ENCODE results near the gene BCAS1.
"Not testable (repeated sequence)": the region's sequence is repeated elsewhere in the genome, so short reads cannot be mapped to it uniquely, and the experiment has no call there.

BCAS1 gene

GRCh38 chr20:54015496-54015895 is 54.9 kb downstream of the BCAS1 start:
- no peak for DNase-seq

GRCh38 chr20:54014293-54014926 is 56.0 kb downstream of the BCAS1 start:
- no peak for DNase-seq

DNA sequence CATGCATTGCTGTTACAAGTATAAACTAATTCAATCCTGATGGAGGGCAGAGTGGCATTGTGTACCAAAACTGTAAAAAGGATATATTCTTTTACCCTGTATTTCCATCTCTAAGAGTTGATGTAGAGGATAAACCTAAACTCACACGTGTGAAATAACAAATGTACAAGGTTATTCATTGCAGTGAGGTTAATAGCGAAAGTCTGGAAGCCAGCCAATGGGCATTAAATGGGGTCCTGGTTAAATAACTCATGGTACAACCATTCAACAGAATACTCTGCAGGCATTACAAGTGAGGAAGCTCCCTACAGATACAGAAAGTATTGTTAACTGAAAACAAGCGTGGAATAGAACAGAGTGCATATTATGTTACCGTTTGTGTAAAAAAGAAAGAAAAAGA is 56.9 kb downstream of the BCAS1 start:
- DNase-seq, result no peak

- DNase-seq, result no peak
Observed at GRCh38 chr20:54011346-54011745, 59.0 kb downstream of the BCAS1 start.

- DNase-seq, result not testable (repeated sequence)
Observed at GRCh38 chr20:54006216-54006615, 64.2 kb downstream of the BCAS1 start.

DNA sequence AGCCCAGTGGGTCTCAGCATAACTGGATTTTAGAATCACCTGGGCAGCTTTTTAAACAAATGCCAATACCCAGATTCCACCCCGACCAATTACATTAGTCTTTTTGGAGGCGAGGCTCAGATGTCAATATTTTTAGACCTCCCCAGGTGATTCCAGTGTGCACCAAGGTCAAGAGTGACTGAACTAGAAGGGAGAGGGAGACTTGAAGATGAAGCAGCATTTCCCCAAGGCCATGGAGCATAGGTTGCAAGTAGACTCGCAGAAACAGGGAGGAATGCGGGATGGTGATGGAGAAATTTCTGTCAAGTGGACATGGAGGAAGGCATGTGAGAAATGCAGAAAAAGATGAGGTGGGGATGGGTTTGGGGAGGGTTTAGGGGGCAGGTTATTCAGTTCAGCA is 64.9 kb downstream of the BCAS1 start:
- no peak for DNase-seq

DNA sequence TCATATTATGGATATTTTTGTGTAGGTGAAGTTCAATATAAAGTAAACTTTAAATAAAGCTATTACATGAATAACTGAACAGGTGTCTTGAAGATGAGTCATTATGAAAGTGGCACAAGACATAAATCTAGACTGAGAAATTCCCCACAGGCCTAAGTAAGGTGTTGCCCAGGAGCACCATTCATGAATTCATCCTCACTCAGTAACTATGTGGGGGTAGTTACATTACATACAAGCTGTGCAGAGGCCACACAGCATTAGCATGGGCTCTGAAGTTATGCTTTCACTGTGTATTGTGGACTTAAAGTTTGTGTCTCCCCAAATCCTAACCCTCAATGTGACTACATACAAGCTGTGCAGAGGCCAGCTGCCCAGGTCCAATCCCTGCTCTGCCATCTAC is 65.9 kb downstream of the BCAS1 start:
- DNase-seq, result no peak

GRCh38 chr20:54002741-54003140 is 67.7 kb downstream of the BCAS1 start:
- DNase-seq, result no peak

- DNase-seq, result no peak
Observed at GRCh38 chr20:54002056-54002575, 68.3 kb downstream of the BCAS1 start.

DNA sequence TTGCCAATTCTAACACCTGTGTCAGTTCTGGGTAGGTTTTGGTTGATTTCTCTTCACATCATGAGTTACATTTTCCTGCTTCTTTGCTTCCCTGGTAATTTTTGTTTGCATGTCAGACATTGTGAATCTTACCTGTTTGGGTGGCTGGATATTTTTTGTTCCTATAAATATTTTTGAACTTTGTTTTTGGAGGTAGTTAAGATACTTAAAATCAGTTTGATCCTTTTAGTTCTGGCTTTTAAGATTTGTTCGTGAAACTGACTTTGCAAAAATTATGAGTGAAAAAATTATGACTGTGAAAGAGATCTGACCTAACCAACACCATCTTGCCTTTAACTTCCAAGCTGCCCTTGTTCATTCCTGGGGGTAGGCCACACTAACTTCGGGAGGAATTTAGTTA is 69.5 kb downstream of the BCAS1 start:
- no peak for DNase-seq

DNA sequence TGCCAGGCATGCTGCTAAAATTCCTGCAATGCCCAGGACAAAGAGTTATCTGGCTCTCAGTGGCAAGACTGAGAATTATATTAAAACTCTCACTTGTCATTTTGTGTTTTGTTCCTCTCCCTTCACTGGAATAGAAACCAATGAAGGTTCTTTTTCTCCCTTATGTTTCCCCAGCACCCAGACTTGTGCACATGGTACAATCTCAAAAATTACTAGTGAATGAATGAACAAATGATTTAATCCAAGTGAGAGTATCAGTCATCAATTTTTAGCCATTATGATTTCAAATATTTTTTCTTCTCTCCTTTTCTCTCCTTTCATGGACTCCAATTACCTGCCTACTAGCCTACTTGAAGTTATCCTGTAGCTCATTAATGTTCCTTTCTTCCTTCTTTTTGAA is 70.1 kb downstream of the BCAS1 start:
- no peak for DNase-seq

DNA sequence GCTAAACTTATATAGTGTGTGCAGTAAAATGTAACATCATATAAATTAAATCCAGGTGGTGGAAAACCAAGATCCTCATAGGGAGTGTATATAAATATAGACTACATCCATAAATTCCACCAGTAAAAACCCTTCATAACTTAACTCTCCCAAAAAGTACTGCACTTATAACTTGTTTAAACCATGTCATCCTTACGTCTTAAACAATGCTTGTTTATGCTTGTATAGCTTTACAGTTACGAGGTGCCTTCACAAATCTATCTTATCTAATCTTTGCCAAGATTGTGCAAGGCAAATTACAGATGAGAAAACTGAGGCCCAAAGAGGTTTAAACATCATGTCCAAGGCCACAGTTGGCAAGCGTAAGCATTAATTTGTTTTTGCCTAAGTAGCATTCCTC is 71.3 kb downstream of the BCAS1 start:
- no peak for DNase-seq

DNA sequence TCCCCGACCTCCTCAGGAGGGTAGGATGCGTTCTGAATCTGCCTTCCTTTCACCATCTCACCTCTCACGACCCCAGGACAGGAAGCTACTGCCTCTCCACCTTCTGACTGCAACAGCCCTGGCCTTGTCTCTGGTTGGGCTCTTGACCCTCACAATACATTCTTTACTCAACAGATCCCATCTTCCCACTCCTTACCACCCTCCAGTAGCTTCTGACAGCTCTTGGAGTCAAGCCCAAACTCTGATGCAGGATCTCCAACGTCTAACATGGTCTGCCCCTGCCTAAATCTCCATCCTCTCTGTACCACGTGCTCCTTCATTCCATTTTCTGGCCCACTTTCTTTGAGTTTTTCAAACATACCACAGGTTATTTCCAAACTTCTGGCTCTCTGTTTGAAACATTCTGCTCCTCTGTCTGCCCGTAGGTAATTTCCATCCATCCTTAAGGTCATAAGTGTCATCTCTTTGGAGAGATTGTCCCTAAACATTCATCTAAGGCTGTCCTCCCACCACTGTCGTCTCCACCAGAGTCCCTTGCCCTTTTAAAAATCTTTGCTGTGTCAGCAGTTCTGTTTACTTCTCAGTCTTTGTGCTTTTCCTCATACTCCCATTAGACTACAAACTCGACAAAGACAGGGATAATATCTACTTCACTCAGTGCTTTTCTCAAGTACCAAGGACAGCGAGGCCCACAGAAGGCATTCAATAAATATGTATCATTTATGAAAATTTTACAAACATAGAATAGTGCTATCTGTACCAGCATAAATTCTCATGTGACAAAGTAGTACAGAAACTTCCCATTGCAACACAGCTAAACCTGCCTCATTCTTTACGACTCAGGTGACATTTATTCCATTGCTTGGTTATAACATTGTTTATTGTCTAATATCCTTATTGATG is 73.6 kb downstream of the BCAS1 start:
- no peak for DNase-seq

GRCh38 chr20:53995949-53996348 is 74.4 kb downstream of the BCAS1 start:
- DNase-seq, result no peak

GRCh38 chr20:53994088-53994487 is 76.3 kb downstream of the BCAS1 start:
- no peak for DNase-seq

DNA sequence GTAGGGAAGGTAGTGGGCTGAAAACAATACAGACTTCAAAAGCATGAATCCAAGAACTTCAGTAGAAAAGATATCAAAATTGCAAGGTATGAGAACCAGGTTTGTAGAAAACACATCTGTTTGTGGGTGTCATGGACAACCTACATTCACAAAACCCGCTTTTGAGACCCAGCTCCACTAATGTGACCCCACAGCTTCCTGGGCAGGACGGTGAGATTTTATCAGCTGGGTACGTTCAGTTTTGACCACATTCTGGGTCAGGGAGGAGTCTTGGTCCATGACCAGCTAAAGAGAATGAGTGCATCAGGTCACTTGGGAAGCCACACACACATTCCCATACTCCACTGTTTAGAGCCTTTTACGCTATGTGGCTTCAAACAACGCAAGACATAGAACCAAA is 77.1 kb downstream of the BCAS1 start:
- DNase-seq, result no peak

GRCh38 chr20:53990768-53991450 is 79.5 kb downstream of the BCAS1 start:
- DNase-seq, result no peak

GRCh38 chr20:53990003-53990402 is 80.4 kb downstream of the BCAS1 start:
- no peak for DNase-seq

DNA sequence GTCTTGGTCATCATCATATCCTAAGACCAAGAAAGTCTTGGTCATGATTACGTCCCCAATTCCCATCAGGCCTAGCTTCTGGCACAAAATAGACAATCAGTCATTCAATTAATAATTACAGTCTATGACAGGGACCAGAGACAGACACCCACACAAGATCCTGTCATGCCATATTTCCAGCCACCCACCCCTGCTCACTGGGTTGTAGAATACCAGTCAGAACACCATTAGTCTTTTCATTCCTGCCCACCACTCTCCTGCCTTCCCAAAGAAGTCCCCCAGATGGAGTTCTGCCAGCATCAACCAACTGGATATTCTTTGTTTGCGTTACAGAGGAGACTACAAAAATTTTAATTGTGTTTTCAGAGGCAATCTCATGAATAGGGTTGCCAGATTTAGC is 81.0 kb downstream of the BCAS1 start:
- no peak for DNase-seq

GRCh38 chr20:53986037-53986650 is 84.2 kb downstream of the BCAS1 start:
- DNase-seq, result no peak

DNA sequence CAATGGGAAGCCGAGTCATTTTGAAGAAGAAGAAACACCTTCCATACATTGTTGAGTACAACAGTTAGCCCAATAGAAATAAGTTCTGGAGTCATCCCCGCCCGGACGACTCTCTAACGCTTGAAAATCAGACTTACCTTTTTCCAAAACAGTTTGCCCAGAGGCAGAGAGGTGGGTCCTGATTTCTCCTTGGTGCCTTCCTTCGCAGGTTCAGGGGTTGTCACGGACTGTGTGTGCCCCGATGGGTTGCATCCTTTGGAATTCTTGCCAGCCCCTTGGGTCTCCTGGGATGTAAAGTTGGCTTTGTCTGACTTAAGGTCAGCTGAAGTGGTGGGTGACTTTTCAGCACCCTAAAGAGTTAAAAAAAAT is 85.3 kb downstream of the BCAS1 start:
- no peak for DNase-seq

- no peak for DNase-seq
Observed at GRCh38 chr20:53984356-53985149, 85.8 kb downstream of the BCAS1 start.

Measured in NK-92 treated with Interleukin-12 subunit alpha and Interleukin-12 subunit beta, amount 100 ng/mL, for 24 hours (cell line).